Measurements from ENCODE around the gene SLC35B2. TPM values are rescaled to one million over a fixed set of nuclear protein-coding genes. Genes with fewer than 3 reads are reported as not detected.

The SLC35B2 gene
- total and polyA plus RNA-seq, 4 donors: 18.9 to 27.0 (median 21.1) TPM

- TF ChIP-seq HNF4G (IDR thresholded peaks at IDR 0.05): no peak
- no peak for TF ChIP-seq EGR1 (IDR thresholded peaks at IDR 0.05; ENCODE audit: low read depth in 2 of 2)
- no peak for TF ChIP-seq RXRA (IDR thresholded peaks at IDR 0.05)
- no peak for TF ChIP-seq JUND (IDR thresholded peaks at IDR 0.05)
- no peak for TF ChIP-seq MAX (IDR thresholded peaks at IDR 0.05)
- TF ChIP-seq RAD21 (IDR thresholded peaks at IDR 0.05): no peak
- TF ChIP-seq SP1 (IDR thresholded peaks at IDR 0.05): no peak
- TF ChIP-seq, protein P1, sequence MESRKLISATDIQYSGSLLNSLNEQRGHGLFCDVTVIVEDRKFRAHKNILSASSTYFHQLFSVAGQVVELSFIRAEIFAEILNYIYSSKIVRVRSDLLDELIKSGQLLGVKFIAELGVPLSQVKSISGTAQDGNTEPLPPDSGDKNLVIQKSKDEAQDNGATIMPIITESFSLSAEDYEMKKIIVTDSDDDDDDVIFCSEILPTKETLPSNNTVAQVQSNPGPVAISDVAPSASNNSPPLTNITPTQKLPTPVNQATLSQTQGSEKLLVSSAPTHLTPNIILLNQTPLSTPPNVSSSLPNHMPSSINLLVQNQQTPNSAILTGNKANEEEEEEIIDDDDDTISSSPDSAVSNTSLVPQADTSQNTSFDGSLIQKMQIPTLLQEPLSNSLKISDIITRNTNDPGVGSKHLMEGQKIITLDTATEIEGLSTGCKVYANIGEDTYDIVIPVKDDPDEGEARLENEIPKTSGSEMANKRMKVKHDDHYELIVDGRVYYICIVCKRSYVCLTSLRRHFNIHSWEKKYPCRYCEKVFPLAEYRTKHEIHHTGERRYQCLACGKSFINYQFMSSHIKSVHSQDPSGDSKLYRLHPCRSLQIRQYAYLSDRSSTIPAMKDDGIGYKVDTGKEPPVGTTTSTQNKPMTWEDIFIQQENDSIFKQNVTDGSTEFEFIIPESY (IDR thresholded peaks at IDR 0.05): no peak
- TF ChIP-seq FOXA2 (IDR thresholded peaks at IDR 0.05): no peak
- TF ChIP-seq, protein P2, sequence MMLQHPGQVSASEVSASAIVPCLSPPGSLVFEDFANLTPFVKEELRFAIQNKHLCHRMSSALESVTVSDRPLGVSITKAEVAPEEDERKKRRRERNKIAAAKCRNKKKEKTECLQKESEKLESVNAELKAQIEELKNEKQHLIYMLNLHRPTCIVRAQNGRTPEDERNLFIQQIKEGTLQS (IDR thresholded peaks at IDR 0.05): no peak
- no peak for TF ChIP-seq FOXA1 (IDR thresholded peaks at IDR 0.05)
- peaks cover 7 to 13% (median 11%) of the 10 kb centered on the region in 4 donors for H3K4me1 ChIP-seq (ENCODE audit: control insufficient read depth in 4 of 4, insufficient read depth in 4 of 4, low read length in 3 of 4)
- no peak for DNase-seq (ENCODE audit: low spot score)
- H3K9me3 ChIP-seq (ENCODE audit: control insufficient read depth in 4 of 4, low read length in 3 of 4): no peaks in the 10 kb centered on the region
- 86% methylated on average over 3 of the region's 3 CpGs for WGBS
- H3K27ac ChIP-seq (ENCODE audit: low read depth in 1 of 2, low read length in 2 of 2): no peak overlapping the region
- no peak overlapping the region for H3K9ac ChIP-seq (ENCODE audit: low read depth in 1 of 2, low read length in 2 of 2)
- no peak overlapping the region for H3K4me3 ChIP-seq (ENCODE audit: low read depth in 1 of 3, low read length in 3 of 3)
- H3K36me3 ChIP-seq (ENCODE audit: control insufficient read depth in 4 of 4, insufficient read depth in 3 of 4, low read depth in 1 of 4, low read length in 3 of 4): peaks cover 3 to 38% (median 18%) of the 10 kb centered on the region in 4 donors
- H3K27me3 ChIP-seq (ENCODE audit: control insufficient read depth in 4 of 4, insufficient read depth in 4 of 4, low read length in 3 of 4): peaks cover 0 to 12% (median 4%) of the 10 kb centered on the region in 4 donors
Measured at GRCh38 chr6:44298864-44299263, 41.5 kb upstream of the SLC35B2 start.

GRCh38 chr6:44298055-44298803 lies 40.9 kb upstream of the SLC35B2 start:
- Histone ChIP-seq H3K27ac (ENCODE audit: low read depth in 1 of 2, low read length in 2 of 2) (no peak overlapping the region), H3K4me3 (ENCODE audit: low read depth in 1 of 3, low read length in 3 of 3) (no peak overlapping the region), H3K9ac (ENCODE audit: low read depth in 1 of 2, low read length in 2 of 2) (no peak overlapping the region), H3K36me3 (ENCODE audit: control insufficient read depth in 4 of 4, insufficient read depth in 3 of 4, low read depth in 1 of 4, low read length in 3 of 4) (peaks cover 3 to 32% (median 16%) of the 10 kb centered on the region in 4 donors), H3K27me3 (ENCODE audit: control insufficient read depth in 4 of 4, insufficient read depth in 4 of 4, low read length in 3 of 4) (peaks cover 0 to 12% (median 4%) of the 10 kb centered on the region in 4 donors), H3K9me3 (ENCODE audit: control insufficient read depth in 4 of 4, low read length in 3 of 4) (no peaks in the 10 kb centered on the region), H3K4me1 (ENCODE audit: control insufficient read depth in 4 of 4, insufficient read depth in 4 of 4, low read length in 3 of 4) (peaks cover 7 to 13% (median 11%) of the 10 kb centered on the region in 4 donors)
- no peak for DNase-seq (ENCODE audit: low spot score)
- WGBS: 44% methylated on average over 20 of the region's 20 CpGs
- TF ChIP-seq EGR1 (IDR thresholded peaks at IDR 0.05; ENCODE audit: low read depth in 2 of 2) (no peak), TAF1 (conservative IDR thresholded peaks at IDR 0.05) (no peak), SP1 (IDR thresholded peaks at IDR 0.05) (no peak), FOXA2 (IDR thresholded peaks at IDR 0.05) (no peak), RXRA (IDR thresholded peaks at IDR 0.05) (no peak), JUND (IDR thresholded peaks at IDR 0.05) (no peak), NR2F2 (IDR thresholded peaks at IDR 0.05) (no peak)
- TF ChIP-seq, protein P1 (IDR thresholded peaks at IDR 0.05): no peak
- TF ChIP-seq, protein P3, sequence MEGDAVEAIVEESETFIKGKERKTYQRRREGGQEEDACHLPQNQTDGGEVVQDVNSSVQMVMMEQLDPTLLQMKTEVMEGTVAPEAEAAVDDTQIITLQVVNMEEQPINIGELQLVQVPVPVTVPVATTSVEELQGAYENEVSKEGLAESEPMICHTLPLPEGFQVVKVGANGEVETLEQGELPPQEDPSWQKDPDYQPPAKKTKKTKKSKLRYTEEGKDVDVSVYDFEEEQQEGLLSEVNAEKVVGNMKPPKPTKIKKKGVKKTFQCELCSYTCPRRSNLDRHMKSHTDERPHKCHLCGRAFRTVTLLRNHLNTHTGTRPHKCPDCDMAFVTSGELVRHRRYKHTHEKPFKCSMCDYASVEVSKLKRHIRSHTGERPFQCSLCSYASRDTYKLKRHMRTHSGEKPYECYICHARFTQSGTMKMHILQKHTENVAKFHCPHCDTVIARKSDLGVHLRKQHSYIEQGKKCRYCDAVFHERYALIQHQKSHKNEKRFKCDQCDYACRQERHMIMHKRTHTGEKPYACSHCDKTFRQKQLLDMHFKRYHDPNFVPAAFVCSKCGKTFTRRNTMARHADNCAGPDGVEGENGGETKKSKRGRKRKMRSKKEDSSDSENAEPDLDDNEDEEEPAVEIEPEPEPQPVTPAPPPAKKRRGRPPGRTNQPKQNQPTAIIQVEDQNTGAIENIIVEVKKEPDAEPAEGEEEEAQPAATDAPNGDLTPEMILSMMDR (IDR thresholded peaks at IDR 0.05; ENCODE audit: low read depth, low read length, missing input control): no peak
- TF ChIP-seq, protein P2 (IDR thresholded peaks at IDR 0.05): no peak
